Measurements from ENCODE around the gene ESRP2. TPM values are rescaled to one million over a fixed set of nuclear protein-coding genes. Genes with fewer than 3 reads are reported as not detected.

Gene ESRP2
- total and polyA plus RNA-seq, 8 donors = 20.1 to 45.5 (median 35.0) TPM

DNA sequence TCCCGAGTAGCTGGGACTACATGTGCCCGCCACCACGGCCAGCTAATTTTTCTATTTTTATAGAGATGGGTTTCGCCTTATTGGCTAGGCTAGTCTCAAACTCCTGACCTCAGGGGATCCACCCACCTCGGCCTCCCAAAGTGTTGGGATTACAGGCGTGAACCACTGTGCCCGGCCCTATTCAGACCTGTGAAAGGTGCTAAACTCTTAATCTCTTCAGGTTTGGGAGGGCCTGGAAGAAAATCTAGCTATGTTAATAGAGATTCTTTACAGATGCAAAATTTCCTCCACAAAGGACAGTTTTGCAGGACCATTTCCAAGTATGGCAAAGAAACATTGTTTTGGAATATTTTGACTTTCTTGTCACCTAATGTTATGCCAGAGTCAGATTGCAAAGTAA is 6.2 kb upstream of the ESRP2 start:
- no peaks in the 10 kb centered on the region for H3K27me3 ChIP-seq
- WGBS, 2 donors = 83 to 88% methylated on average over 7 of the region's 7 CpGs
- no peak overlapping the region for H3K4me3 ChIP-seq
- peaks cover 0 to 18% (median 0%) of the 10 kb centered on the region in 3 donors for H3K4me1 ChIP-seq
- ATAC-seq (no peak), DNase-seq (peak in 2 of 6 donors; percentile 1 to 5), FAIRE-seq (no peak)
- intact Hi-C loops (cut with DNase I) = no loop called here
- H3K9me3 ChIP-seq = no peaks in the 10 kb centered on the region
- TF ChIP-seq, protein P1, sequence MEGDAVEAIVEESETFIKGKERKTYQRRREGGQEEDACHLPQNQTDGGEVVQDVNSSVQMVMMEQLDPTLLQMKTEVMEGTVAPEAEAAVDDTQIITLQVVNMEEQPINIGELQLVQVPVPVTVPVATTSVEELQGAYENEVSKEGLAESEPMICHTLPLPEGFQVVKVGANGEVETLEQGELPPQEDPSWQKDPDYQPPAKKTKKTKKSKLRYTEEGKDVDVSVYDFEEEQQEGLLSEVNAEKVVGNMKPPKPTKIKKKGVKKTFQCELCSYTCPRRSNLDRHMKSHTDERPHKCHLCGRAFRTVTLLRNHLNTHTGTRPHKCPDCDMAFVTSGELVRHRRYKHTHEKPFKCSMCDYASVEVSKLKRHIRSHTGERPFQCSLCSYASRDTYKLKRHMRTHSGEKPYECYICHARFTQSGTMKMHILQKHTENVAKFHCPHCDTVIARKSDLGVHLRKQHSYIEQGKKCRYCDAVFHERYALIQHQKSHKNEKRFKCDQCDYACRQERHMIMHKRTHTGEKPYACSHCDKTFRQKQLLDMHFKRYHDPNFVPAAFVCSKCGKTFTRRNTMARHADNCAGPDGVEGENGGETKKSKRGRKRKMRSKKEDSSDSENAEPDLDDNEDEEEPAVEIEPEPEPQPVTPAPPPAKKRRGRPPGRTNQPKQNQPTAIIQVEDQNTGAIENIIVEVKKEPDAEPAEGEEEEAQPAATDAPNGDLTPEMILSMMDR (IDR thresholded peaks at IDR 0.05) = no peak
- H3K27ac ChIP-seq = no peak overlapping the region
- H3K36me3 ChIP-seq = no peaks in the 10 kb centered on the region

DNA sequence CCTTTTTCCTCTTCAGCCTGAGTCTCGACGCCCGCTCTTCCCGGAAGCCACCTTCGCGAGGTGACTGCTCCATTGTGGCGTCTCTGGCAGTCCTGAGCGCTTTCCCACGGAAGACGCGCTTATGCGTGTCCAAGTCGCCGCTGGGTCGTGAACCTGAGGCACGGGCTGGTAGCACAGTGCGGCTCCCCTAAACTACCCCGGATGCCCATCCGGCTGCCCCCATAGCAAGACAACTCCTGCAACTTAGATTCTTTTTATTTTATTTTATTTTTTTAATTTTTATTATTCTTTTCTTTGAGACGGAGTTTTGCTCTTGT is 2.1 kb upstream of the ESRP2 start:
- no peak for FAIRE-seq
- H3K4me1 ChIP-seq = peaks cover 8 to 25% (median 10%) of the 10 kb centered on the region in 3 donors

DNA sequence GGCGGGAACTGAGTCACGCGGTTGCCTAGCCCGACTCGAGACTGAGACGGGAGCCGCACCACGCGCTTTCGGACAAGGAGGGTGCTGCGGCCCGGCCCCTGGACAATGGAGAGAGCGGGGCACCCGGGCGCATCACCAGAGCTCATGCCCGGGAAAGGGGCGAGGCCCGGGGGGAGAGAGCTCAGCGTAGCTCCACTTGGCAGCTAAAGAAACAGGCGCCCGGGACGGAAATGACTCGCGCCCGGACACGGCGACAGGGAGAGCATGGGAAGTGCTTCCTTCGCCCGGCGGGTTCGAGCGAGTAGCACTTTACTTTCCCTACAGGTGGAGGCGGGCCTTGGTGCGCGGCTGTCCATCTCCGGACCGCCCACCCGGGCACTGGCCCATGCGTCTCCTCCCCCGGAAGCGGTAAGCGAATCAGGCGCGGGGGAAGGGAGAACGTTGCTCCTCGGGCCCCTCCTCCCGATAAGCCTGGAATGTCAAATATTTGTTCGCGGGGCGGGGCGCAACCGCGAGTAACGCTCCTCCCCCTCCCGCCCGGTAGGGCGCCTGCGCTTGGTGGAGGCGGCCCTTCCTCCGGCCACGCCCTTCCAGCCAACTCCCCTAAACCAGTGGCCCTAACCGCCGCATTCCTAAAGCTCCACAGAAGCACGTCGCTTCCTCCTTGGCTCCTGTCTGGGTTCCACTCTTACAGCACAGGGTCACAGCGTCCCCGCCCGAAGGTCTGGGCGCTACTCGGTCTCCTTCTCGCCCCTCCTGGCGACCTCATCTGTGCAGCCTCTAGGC is 1.5 kb upstream of the ESRP2 start:
- Histone ChIP-seq H3K27ac (peak overlapping the region; percentile 83 to 99 (median 95)), H3K4me3 (peak overlapping the region; percentile 34 to 86 (median 74)), H3K9me3 (no peaks in the 10 kb centered on the region), H3K4me1 (peaks cover 8 to 26% (median 10%) of the 10 kb centered on the region in 3 donors), H3K36me3 (peaks cover 0 to 2% (median 1%) of the 10 kb centered on the region in 3 donors), H3K27me3 (no peaks in the 10 kb centered on the region)
- intact Hi-C loops (cut with DNase I) = loop anchor here in 2 of 3 donors (5.0 to 10.0 kb wide), 3 partner anchors 50 to 253 kb away; partner anchors contain the start of genes DPEP3 (in 1 of the 2) and NFATC3 (in 1 of the 2)
- DNase-seq (peak; percentile 96 to 99 (median 99)), ATAC-seq (peak; percentile 61 to 81 (median 71)), FAIRE-seq (peak; percentile 78)
- TF ChIP-seq, protein P1 (IDR thresholded peaks at IDR 0.05) = no peak
- WGBS, 2 donors = 0 to 1% methylated on average over 52 to 72 of the region's 72 CpGs

More for the DNA sequence above, 2.1 kb upstream of the ESRP2 start:
- Histone ChIP-seq H3K36me3 (no peaks in the 10 kb centered on the region), H3K27ac (peak overlapping the region; percentile 83 to 99 (median 90)), H3K4me3 (peak overlapping the region; percentile 3 to 82 (median 37)), H3K9me3 (no peaks in the 10 kb centered on the region), H3K27me3 (no peaks in the 10 kb centered on the region)
- 15 to 17% methylated on average over 20 of the region's 20 CpGs for whole genome bisulfite sequencing, 2 donors
- ATAC-seq (no peak), DNase-seq (no peak)
- intact Hi-C loops (cut with DNase I) = loop anchor here in 2 of 3 donors (5.0 to 10.0 kb wide), 3 partner anchors 49 to 253 kb away; partner anchors contain the start of genes DPEP3 (in 1 of the 2) and NFATC3 (in 1 of the 2)
- TF ChIP-seq, protein P1 (IDR thresholded peaks at IDR 0.05) = no peak

- Histone ChIP-seq H3K27me3 (no peaks in the 10 kb centered on the region), H3K36me3 (peaks cover 4 to 7% (median 6%) of the 10 kb centered on the region in 3 donors), H3K4me3 (peak overlapping the region; percentile 34 to 86 (median 74)), H3K9me3 (no peaks in the 10 kb centered on the region), H3K4me1 (peaks cover 8 to 26% (median 10%) of the 10 kb centered on the region in 3 donors), H3K27ac (peak overlapping the region; percentile 83 to 99 (median 95))
- DNase-seq (peak in 2 of 6 donors; percentile 62 to 76), FAIRE-seq (no peak), ATAC-seq (peak in 1 of 4 donors; percentile 0)
- TF ChIP-seq, protein P1 (IDR thresholded peaks at IDR 0.05) = no peak
- intact Hi-C loops (cut with DNase I) = loop anchor here in 2 of 3 donors (5.0 to 10.0 kb wide), 3 partner anchors 50 to 252 kb away; partner anchors contain the start of genes DPEP3 (in 1 of the 2) and NFATC3 (in 1 of the 2)
- 10% methylated on average over 21 of the region's 21 CpGs for WGBS, 2 donors
Measured at GRCh38 chr16:68236826-68237242, 907 bp upstream of the ESRP2 start.

All from pancreas (tissue), 10 donors.